Measurements from ENCODE around the gene SYTL3. TPM values are rescaled to one million over a fixed set of nuclear protein-coding genes. Genes with fewer than 3 reads are reported as not detected.

Gene SYTL3
- total RNA-seq, 1 donor from 2014 or later, result 0.77 TPM

- Mint-ChIP-seq H3K36me3 (ENCODE audit: low read depth, unreplicated experiment) (peaks cover 28% of the 10 kb centered on the region), H3K4me3 (ENCODE audit: unreplicated experiment) (no peak overlapping the region), H3K4me1 (ENCODE audit: unreplicated experiment) (no peaks in the 10 kb centered on the region), H3K9me3 (ENCODE audit: unreplicated experiment) (no peaks in the 10 kb centered on the region), H3K27me3 (ENCODE audit: unreplicated experiment) (no peaks in the 10 kb centered on the region), H3K27ac (ENCODE audit: unreplicated experiment) (peak overlapping the region; percentile 67)
- TF ChIP-seq CTCF (IDR thresholded peaks at IDR 0.05; ENCODE audit: unreplicated experiment), result no peak
- no peak for DNase-seq (ENCODE audit: low spot score)
These were observed 13.1 kb upstream of the SYTL3 start for GRCh38 chr6:158636778-158637177.

DNA sequence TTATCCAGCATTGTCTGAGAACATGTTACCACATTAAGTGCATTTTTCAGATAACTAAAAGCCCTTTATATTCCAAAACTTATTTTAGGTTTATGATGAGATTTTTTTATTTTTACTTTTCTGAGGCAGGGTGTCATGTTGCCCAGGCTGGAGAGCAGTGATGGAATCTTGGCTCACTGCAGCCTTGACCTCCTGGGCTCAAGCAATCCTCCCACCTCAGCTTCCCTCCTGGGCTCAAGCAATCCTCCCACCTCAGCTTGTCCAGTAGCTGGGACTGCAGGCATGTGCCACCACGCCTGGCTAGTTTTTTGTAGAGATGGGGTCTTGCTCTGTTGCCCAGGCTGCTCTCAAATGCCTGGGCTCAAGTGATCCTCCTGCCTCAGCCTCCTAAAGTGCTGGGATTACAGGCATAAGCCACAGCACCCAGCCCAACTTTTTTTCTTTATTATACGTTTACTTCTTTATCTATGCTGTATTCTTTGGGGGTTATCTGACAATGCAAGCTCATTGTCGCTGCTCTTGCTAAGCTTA lies 11.5 kb upstream of the SYTL3 start:
- no peak overlapping the region for H3K27ac Mint-ChIP-seq (ENCODE audit: unreplicated experiment)
- H3K36me3 Mint-ChIP-seq (ENCODE audit: low read depth, unreplicated experiment), result peaks cover 23% of the 10 kb centered on the region
- H3K9me3 Mint-ChIP-seq (ENCODE audit: unreplicated experiment), result no peaks in the 10 kb centered on the region
- H3K27me3 Mint-ChIP-seq (ENCODE audit: unreplicated experiment), result no peaks in the 10 kb centered on the region
- no peak for DNase-seq (ENCODE audit: low spot score)
- TF ChIP-seq CTCF (IDR thresholded peaks at IDR 0.05; ENCODE audit: unreplicated experiment), result no peak
- H3K4me1 Mint-ChIP-seq (ENCODE audit: unreplicated experiment), result peaks cover 7% of the 10 kb centered on the region
- H3K4me3 Mint-ChIP-seq (ENCODE audit: unreplicated experiment), result no peak overlapping the region

DNA sequence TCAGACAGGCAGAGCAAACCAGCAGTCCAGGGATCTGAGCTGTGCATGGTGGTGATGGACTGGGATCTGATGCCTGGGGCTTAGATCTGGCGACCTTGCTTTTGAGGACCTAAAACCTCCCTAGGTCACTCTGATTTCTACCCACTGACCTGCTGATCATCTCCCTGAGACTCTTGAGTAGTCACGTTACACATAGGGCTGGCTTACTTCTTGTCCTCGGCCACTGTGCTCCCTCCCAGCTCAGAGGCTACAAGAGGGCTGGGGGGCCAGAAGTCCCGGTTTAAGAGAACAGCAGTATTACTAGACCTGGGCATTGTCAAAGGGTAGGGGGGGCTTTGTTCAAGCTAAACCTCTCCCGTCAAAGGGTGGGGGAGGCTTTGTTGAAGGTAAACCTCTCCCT lies 10.8 kb upstream of the SYTL3 start:
- H3K36me3 Mint-ChIP-seq (ENCODE audit: low read depth, unreplicated experiment), result peaks cover 26% of the 10 kb centered on the region
- no peaks in the 10 kb centered on the region for H3K9me3 Mint-ChIP-seq (ENCODE audit: unreplicated experiment)
- no peaks in the 10 kb centered on the region for H3K27me3 Mint-ChIP-seq (ENCODE audit: unreplicated experiment)
- H3K4me1 Mint-ChIP-seq (ENCODE audit: unreplicated experiment), result peaks cover 7% of the 10 kb centered on the region
- H3K27ac Mint-ChIP-seq (ENCODE audit: unreplicated experiment), result no peak overlapping the region
- no peak for TF ChIP-seq CTCF (IDR thresholded peaks at IDR 0.05; ENCODE audit: unreplicated experiment)
- no peak for DNase-seq (ENCODE audit: low spot score)
- no peak overlapping the region for H3K4me3 Mint-ChIP-seq (ENCODE audit: unreplicated experiment)

GRCh38 chr6:158640519-158640918 lies 9.3 kb upstream of the SYTL3 start:
- peaks cover 7% of the 10 kb centered on the region for H3K4me1 Mint-ChIP-seq (ENCODE audit: unreplicated experiment)
- H3K27ac Mint-ChIP-seq (ENCODE audit: unreplicated experiment), result no peak overlapping the region
- no peak overlapping the region for H3K4me3 Mint-ChIP-seq (ENCODE audit: unreplicated experiment)
- peaks cover 26% of the 10 kb centered on the region for H3K36me3 Mint-ChIP-seq (ENCODE audit: low read depth, unreplicated experiment)
- no peaks in the 10 kb centered on the region for H3K9me3 Mint-ChIP-seq (ENCODE audit: unreplicated experiment)
- no peak for DNase-seq (ENCODE audit: low spot score)
- no peak for TF ChIP-seq CTCF (IDR thresholded peaks at IDR 0.05; ENCODE audit: unreplicated experiment)
- H3K27me3 Mint-ChIP-seq (ENCODE audit: unreplicated experiment), result peaks cover 5% of the 10 kb centered on the region

DNA sequence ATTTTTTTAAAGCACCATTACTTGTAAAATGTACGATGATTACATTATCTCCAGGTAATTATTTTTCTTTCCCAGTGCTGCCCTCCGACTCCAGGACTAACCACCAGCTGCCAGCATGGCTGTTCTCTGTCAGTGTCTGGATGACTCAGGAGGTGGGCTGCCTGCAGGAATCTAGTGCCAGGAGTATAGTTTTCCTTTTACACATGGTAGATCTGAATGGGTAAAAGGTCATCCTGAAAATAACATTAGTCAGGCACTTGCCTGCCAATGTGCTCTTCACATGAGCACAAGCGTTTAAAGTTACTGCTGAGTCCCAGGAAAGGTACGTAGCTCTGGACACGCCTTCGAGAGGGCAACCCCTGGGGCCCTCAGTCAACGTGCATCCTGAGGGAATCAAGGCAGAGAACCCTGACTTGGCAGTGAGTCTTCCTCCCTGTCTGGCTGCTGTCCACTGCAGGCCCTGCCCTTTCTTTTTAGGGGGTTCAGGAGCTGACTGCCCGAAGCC lies 7.7 kb upstream of the SYTL3 start:
- no peaks in the 10 kb centered on the region for H3K9me3 Mint-ChIP-seq (ENCODE audit: unreplicated experiment)
- H3K27me3 Mint-ChIP-seq (ENCODE audit: unreplicated experiment), result peaks cover 10% of the 10 kb centered on the region
- no peak overlapping the region for H3K4me3 Mint-ChIP-seq (ENCODE audit: unreplicated experiment)
- H3K4me1 Mint-ChIP-seq (ENCODE audit: unreplicated experiment), result peaks cover 7% of the 10 kb centered on the region
- no peak for DNase-seq (ENCODE audit: low spot score)
- H3K27ac Mint-ChIP-seq (ENCODE audit: unreplicated experiment), result no peak overlapping the region
- peaks cover 15% of the 10 kb centered on the region for H3K36me3 Mint-ChIP-seq (ENCODE audit: low read depth, unreplicated experiment)
- no peak for TF ChIP-seq CTCF (IDR thresholded peaks at IDR 0.05; ENCODE audit: unreplicated experiment)

Measured in endothelial cell (in vitro differentiated cells).